ENCODE results near the gene TOR1A. TPM values are rescaled to one million over a fixed set of nuclear protein-coding genes. Genes with fewer than 3 reads are reported as not detected.
A peak's percentile ranks its signal among the peaks of the same experiment; 100 is the strongest.

TOR1A gene
- polyA plus RNA-seq, 1 donor = 46.4 TPM

DNA sequence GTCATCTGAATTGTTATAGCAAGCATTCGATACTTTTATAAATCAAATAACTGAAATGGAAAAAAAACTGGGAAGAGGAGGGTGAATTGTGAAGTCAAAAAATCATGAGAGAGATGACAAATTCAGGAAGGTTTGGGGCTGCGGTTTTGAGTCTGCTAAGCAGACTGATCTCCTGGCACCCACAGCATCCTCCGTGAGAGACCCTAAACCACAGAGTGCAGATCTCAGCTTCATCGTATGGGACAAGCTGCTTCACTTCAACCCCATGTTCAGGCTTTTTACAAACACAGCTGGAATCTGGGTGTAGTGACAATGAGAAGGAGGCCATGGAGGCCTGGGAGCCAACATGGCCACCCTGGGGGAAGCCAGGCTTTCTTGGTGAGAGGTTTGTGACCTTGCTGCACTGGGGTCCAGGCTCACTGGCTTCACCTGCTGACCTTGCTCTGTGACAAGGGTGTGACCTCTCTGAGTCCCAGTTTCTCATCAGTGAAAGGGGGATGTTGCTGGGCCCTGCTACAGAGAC lies 30.7 kb upstream of the TOR1A start:
- no peak for DNase-seq

DNA sequence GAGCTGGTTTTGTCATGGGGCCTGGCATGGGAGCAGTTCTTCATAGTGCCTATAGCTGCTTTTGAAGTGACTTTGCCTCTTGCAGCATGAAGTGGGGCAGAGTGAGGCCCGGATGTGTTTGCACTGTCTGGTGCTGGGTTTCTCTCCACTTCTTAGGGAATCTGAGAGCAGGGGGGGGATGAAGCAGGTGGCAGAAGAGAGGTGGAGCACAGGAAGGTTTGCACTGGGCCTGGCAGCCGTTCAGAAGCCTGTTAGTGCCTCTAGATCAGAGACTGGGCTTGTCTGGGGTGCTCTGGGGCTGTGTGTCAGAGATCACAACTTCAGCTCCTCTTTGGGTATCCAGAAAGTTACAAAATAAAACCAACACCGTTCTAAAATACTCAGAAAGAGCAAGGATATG lies 29.7 kb upstream of the TOR1A start:
- no peak for DNase-seq

- no peak for DNase-seq
Observed at GRCh38 chr9:129852579-129852978, 28.6 kb upstream of the TOR1A start.

- DNase-seq = no peak
Observed at GRCh38 chr9:129851821-129852220, 27.9 kb upstream of the TOR1A start.

DNA sequence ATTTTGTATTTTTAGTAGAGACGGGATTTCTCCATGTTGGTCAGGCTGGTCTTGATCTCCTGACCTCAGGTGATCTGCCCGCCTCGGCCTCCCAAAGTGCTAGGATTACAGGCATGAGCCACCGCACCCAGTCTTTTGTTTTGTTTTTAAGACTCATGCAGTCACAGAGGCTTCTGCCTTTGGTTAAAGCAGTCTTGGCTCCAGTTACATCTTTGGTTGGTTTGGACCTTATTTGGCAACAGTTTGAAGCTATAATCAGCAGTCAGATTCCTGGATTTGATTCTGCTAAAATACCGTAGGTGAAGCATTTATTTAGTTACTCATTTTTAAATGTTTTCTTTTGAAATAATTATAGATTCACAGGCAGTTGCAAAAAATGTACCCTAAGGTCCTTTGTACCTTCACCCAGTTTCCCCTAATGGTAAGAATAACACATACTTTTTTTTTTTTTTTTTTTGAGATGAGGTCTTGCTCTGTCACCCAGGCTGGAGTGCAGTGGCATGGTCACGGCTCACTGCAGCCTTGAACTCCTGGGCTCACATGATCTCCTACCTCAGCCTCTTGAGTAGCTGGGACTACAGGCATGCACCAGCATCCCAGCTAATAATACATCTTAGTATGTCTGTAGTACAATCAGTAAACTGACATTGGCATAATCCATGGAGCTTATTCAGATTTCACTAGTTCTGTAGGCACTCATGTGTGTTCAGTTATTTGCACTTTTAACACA lies 27.1 kb upstream of the TOR1A start:
- DNase-seq = no peak

DNA sequence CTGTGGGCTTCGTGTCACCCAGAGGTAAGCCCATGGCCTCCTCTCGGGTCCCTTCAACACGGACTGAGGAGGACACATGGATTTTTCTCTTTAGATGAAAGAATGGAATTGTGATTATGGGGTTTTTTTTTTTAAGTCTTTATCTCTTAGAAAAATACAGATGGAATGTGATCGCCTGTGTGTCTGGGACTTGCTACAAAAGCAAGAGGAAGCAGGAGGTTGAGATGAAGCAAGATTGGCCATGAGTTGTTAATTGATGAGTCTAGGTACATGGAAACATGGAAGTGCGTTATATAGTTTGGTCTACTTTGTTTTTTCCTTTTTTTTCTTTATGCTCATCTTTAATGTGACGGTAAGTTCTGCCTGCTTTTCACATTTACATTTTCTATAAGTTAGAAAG lies 26.0 kb upstream of the TOR1A start:
- DNase-seq = no peak

DNA sequence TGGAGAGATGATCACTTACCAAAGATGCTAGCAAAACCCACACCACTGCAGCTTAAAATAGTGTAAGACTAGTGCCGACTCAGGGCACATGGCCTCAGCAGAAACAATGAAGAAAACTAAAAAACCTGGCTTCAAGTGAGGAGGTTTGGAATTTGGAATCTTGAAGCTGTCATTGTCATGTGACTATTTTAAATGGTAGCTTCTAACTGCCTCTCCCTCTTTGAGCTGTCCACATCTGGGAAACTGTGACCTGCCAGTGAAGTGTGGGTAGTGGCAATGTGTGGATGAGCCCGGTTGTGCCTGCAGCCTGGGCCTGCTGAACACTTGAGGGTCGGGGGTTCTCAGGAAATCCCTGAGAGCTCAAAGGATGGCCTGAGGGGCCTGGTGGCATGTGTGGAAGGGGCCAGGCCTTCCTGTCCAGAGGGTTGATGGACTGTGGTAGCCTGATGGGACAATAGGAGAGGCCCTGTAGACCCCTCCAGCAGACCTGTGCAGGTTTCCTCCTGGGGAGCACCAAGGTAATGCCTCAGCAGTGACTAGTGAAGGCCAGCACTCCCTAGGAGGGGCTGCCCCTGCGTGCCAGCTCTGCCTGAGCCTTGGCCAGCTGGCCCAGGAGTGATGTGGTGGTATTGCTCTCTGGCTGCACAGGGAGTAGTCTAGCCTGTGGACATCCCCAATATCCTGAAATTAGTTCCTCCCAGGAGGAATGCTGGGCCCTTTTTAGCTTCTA lies 24.9 kb upstream of the TOR1A start:
- DNase-seq = no peak

DNA sequence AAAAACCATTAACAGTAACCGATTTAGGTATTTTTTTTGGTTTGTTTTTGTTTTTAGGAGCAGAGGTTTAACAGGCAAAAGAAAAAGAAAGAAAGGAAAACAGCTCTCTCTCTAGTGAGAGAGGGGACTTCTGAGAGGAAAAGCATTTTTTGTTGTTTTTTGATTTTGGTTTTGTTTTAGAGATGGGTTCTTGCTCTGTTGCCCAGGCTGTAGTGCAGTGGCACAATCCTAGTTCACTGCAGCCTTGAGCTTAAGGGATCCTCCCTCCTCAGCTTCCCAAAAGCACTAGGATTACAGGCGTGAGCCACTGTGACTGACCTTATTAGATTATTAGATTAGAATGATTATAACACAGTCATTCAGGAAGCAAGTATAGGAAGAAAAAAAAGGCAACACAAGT lies 21.4 kb upstream of the TOR1A start:
- no peak for DNase-seq

DNA sequence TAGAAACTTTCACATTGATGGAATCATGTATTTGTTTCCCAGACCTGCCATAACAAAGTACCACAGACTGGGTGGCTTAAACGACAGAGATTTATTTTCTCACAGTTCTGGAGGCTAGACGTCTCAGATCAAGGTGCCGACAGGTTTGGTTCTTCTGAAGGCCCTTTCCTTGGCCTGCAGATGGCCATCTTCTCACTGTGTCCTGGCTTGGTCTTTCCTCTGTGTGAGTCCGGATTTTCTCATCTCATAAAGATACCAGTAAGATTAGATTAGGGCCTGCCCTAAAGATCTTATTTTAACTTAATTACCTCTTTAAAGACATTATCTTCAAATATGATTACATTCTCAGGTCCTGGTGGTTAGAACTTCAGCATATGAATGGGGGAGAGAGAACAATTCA lies 17.1 kb upstream of the TOR1A start:
- DNase-seq = no peak

DNA sequence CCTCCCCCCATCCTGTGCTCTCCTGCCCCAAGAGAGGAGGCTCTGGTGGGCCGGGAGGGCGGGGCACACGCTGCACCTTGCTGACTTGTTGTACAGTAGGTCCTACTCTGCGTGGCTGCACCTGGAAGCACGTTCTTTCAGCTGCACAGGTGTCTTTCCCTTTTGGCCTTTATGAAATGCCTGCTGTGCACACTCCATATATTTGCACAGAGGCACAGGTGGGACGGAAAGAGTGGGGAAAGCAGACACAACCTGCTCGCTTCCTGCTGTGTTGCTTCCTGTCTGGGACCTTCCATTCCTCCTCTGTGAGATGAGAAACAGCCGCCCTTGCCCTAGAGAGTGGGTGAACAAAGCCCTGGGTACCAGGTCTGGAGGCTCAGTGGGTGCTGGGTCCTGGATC lies 16.1 kb upstream of the TOR1A start:
- DNase-seq = no peak

GRCh38 chr9:129839324-129840023 lies 15.5 kb upstream of the TOR1A start:
- DNase-seq = no peak

DNA sequence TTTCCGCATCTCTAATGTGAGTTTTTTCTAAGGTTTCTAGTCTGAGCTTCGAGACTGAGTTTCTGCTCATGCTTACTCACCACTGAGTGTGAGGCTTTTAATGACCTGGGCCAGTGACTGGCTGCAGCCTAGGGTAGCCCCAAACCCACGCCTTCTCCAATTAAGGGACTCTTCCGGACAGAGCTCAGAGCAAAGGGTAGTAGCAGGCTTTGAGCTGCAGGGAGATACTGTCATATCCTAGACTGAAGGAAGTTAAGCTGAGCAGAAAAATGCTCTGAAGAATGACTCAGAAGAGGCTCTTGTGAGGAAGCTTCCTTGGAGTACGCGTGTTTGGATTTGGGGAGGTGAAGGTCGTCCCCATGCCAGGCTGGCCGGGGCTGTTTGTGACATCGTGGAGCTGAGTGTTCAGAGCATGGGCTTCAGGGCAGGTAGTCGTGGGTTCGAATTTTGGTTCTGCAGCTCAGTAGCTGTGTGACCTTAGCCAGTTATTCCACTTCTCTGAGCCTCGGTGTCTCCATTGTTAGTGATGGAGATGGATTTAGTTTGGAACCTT lies 14.8 kb upstream of the TOR1A start:
- DNase-seq = no peak

- DNase-seq = no peak
Observed at GRCh38 chr9:129836311-129837007, 12.5 kb upstream of the TOR1A start.

DNA sequence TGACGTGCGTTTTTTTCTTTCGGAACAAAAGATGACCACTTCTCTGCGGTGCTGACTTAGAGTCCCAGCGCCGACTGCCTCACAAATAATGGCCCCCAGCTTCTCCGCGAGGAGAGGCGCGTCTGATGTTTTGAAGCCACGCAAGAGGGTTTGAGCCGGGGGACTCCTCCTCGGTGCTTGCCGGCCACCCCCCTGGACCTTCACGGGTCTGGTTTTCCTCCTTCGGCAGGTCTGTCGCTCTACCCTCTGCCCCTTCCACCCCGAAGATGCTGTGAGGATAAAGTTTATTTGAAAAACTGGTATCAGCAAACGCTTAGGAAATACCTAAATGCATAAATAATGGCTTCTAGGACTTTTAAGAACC lies 11.9 kb upstream of the TOR1A start:
- no peak for DNase-seq

DNA sequence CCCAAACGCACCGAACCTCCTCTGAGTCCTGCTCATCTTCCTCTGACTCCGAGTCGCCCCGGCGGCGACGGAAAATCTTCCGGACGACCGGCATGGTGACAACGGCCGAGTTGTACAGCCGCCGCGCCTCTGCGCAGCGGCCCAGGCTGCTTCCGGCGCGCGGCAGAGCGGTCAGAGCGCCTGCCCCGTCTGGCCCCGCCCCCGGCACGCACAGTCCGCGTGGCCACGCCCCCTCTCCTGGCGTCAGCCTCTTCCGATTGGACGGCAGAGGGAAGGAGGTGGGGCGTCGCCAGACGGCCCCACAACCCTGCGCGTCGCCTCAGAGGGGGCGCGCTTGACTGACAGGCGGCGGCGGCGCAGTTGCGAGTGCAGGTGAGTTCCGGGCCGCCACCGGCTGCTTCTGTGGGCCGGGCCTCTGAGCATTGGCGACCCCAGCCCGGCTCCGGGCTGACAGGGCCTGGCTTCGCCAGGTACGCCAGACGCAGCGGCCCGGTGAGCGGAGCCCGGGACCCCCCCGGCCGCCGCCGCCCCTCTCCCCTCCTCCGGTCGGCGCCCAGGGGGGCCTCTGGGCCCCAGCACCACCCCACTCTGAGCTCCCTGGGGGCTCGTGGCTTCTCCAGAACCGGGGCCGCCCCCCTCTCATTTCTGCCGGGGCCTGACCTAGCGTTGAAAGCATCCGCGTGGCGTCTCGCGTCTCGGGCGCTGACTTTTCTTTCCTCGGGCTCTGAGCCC lies 11.4 kb upstream of the TOR1A start, which contains the start of the genes C9orf78 and USP20:
Gene C9orf78, minus strand, starts transcription at position 148 of the 732 bp plus-strand sequence. Its CDS starts 54 bp downstream, at position 94.
Gene USP20, plus strand, starts transcription at position 331 of the 732 bp plus-strand sequence. CDS start 17,098 bp downstream, outside the sequence.
- peak; percentile 96 for DNase-seq

- no peak for DNase-seq
Observed at GRCh38 chr9:129834489-129835127, 10.7 kb upstream of the TOR1A start.

GRCh38 chr9:129832982-129833381 lies 9.0 kb upstream of the TOR1A start:
- DNase-seq = no peak

- DNase-seq = no peak
Observed at GRCh38 chr9:129828969-129829368, 5.0 kb upstream of the TOR1A start.

GRCh38 chr9:129828051-129828450 lies 4.1 kb upstream of the TOR1A start:
- DNase-seq = no peak

GRCh38 chr9:129826759-129827158 lies 2.8 kb upstream of the TOR1A start:
- no peak for DNase-seq

GRCh38 chr9:129826344-129826743 lies 2.4 kb upstream of the TOR1A start:
- no peak for DNase-seq

All from left kidney (tissue), 2 donors.